Activated CD8-positive, alpha-beta memory T cell treated with anti-CD3 and anti-CD28 coated beads for 36 hours (primary cell): ENCODE data around the gene SLIT3. TPM values are rescaled to one million over a fixed set of nuclear protein-coding genes. Genes with fewer than 3 reads are reported as not detected.
"Not testable (repeated sequence)": the region's sequence is repeated elsewhere in the genome, so short reads cannot be mapped to it uniquely, and the experiment has no call there.

Source experiments
- CTCF ChIA-PET: fragments of 350-600 bp; sonication (Branson Sonifier 250); formaldehyde crosslinking; loops from one replicate; lab custom pipeline; 2021; ENCODE audit warnings: antibody characterized with exemption; lab: Charles Lee
- POLR2A ChIA-PET: fragments of 350-600 bp; sonication (Branson Sonifier 250); formaldehyde crosslinking; loops from one replicate; lab custom pipeline; 2021; ENCODE audit warnings: antibody characterized with exemption; lab: Charles Lee
- total RNA-seq, 2 experiments: library from RNA; stranded (reverse); gene quantifications; one replicate each; pipeline ENCODE4 v1.2.3, GENCODE V29; 2021

Gene SLIT3
- total RNA-seq, 2 experiments from 2014 or later, result 0.50 to 0.76 TPM

DNA sequence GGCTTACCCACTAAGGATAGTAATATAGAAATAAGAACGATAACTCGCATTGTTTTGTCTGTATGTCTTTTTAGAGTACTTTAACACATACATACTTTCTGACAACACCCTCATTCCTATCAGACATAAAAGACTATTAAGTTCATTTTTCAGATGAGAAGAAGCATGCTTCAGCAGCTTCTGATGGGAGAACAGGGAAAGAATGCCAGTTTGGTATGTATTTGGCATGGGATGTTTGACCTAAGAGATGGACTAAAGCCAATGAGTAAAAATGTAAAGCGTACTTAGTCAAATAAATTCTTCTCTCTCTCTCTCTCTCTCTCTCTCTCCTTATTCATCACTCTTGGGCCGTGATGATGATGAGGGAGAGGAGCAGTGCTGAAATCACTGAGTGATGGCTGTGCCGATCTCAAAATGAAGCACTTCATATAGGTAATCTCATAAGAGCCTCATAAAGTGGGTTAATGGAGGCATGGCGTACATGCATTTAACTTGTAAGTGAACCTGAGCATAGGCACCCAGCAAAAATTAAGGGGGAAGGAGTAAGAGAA, 71.5 kb downstream of the SLIT3 start:
- POLR2A ChIA-PET, result no interaction called here
- CTCF ChIA-PET, result no interaction called here

DNA sequence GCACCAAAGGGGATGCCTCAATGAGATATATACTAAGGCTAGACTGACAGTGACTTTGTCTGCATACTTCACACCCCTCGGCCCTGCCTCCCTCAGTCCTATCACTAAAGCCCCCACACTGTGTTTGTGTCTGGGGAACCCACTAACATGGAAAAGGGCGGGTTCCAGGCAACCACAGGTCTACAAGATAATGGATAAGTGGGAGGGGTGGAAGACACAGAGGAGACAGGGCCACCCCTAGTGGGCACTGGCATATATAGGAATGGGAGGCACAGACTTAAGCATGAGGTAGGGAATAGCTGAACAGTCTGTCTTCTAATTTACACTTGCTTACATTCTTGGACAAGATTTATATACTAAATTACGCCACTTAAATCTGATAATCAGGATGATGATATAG, 74.0 kb downstream of the SLIT3 start:
- ChIA-PET CTCF (no interaction called here), POLR2A (no interaction called here)

DNA sequence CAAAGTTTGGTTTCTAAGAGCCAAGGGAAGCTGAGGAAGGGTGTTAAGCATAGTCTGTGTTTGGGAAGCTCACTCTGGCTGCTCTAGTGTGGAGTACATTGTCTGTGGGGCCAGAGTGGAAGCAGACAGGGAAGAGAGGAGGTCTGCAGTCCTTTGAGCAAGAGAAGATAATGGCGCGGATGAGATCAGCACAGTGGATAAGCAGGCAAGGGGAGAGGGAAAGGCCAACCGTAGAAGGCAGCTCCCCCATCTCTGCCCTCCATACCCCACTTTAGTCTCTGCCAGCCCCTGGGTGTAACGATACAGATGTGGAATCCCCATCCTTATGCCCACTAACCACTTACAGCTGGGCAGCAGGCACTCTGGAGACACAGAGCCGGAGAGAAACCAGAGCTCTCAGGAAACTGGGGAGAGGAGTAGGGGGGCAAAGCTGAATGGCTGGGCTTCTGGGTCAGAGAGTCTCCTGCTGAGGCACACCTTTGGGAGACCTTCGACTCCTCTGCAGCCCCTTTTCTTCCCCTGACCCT, 75.0 kb downstream of the SLIT3 start:
- ChIA-PET CTCF (no interaction called here), POLR2A (no interaction called here)

DNA sequence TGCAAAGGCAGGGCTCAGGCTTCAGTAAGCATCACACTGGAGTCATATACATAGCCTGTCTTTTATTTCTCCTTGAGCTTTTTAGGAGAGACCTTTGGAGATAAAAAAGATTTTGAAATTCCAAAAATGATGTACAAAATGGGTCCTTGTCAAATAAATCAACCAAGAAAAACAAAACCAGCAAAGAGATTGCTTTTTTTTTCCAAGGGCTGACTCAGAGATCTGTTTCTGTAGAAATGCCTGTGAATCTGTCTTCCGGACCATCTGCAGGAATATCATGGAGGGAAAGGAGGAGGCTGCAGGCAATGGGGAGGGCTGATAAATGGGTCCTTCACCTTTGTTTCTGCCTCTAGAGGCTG, 77.4 kb downstream of the SLIT3 start:
- ChIA-PET POLR2A (no interaction called here), CTCF (no interaction called here)

DNA sequence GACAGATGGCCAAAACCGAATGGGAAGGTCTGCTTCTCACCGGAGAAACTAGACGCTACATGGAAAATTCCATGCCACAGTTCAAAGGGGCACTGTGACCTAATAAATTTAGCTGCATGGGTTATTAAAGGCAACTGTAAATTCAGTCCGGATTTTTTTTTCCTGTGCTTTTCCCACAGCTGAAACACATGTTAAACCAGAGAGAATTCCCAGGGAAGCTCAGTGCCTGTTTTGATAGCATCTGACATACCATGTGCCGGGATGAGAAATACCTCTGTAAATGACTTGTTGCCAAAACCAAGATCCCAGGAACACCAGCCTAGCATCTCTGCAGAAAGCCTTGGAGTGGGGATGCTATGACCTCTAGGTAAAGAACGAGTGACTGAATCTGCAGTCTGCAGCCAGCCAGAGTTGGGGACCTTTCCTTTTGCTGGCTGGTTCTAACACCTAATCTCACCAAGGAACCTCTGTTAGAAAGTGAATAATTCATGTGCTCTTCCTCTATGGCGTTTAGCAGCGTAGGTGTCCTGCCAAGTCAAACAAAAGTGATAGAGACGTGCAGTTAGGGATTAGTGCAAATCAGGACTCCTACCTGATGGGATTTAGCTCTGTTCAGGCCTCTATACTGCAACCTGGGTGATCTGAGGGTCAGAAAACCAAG, 77.9 kb downstream of the SLIT3 start:
- CTCF ChIA-PET, result no interaction called here
- POLR2A ChIA-PET, result no interaction called here

DNA sequence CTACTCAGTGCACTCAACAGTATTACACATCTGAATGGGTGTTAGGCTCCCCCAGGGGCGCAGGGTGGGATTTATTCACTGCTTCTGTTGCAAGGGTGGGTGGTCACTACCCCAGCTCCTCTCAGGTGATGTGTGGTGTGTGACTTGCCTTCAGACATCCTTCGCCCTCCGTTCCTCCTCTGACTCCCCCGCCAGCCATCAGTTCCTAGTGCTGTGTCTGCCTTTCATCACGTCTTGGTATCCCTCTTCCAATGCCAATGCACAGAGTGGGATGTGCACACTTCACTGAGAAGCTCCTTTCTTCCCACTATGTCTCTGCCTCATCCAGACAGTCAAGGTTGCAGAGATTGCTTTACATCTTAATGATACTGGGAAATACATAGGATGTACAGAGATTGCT, 79.4 kb downstream of the SLIT3 start:
- ChIA-PET CTCF (no interaction called here), POLR2A (no interaction called here)

DNA sequence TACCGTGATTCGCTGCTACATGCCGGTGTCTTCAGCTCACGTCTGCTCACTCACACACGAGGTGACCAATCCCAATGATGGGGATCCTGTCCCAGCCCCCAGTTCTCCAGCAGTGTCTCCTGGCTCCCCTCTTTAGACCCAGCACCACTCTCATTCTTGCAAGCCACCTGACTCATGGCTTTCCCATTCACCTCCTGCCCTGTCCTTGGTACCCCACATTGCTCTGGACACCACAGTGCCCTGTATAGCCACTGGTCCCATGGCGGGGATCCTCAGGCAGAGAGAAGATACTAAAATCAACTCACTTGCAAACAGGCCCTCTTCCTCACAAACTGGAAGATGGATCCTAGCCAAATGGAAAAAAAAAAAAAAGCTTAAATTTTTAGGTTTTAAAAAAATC, 81.0 kb downstream of the SLIT3 start:
- ChIA-PET CTCF (no interaction called here), POLR2A (no interaction called here)

DNA sequence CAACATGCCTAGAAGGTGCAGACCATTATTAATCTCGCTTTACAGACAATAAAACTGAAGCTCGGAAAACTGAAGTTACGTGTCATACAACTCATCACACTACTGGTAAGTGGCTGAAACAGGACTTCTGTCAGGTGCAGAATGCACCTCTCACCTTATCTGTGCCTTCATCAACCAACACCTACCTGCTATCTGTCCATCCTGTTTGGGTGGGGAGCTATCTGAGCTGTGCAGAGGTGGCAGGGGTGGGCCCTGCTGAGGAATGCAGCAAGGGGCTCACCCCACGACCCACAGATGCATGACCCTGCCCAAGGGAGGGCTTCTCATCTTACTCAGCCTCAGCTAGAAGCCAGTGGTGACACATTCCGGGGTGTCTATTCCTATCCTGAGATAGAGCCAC, 81.6 kb downstream of the SLIT3 start:
- ChIA-PET CTCF (no interaction called here), POLR2A (no interaction called here)

DNA sequence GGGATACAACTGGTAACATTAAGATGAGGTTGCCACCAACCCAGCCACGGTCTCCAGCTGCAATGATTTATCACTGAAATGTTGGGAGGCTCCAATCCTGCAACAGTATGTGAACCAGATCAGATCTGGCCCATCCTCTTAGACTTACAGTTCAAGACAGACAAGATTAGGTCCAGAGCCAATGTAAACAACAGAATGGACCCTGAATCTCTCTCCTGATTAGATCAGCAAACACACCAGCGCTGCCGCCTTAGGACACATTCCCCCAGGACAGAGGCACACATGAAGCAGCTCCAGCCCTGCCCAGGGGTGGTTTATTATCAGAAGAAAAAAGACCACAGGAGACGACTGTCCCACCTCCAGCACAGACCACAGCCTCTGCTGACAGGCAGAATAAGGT, 82.1 kb downstream of the SLIT3 start:
- ChIA-PET POLR2A (no interaction called here), CTCF (no interaction called here)

DNA sequence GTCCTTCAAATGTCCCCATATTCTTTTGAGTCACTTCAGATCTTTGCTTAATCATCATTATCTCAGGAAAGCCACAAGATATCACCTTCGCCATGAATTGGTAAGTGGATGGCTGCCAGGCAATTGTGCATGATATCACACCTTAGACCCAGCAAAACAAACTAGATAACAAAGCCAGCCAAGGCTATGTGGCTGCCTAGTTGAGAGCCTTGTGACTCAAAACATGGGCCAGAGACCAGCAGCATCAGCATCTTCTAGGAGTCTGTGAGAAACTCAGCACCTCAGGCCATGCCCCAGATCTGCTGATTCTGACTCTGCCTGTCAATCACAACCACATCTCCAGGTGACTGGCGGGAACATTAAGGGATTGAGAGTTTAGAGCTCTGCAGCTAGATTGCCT, 82.8 kb downstream of the SLIT3 start:
- CTCF ChIA-PET, result no interaction called here
- POLR2A ChIA-PET, result no interaction called here

DNA sequence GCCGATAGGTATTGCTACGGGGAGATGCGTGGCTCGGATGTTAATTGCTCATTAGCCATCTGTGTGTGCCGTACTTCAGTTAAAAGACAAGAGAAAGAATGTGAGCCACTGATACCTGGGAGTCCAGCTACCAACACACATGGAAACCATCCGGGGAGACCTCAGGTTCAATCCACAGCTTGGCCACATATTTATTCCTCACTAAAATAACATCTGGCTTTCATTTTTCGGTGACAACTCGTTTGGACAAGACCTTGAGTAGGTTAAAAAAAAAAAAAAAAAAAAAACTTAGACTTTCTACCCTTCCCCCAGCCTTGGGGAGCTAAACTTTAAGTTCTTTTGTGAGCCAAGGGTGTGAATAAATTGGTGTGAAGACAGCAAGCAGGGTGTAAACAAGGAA, 84.1 kb downstream of the SLIT3 start:
- ChIA-PET POLR2A (interaction anchor here (0.6 kb wide), 1 partner anchor 1611 kb away, joined by 5 read pairs; no protein-coding TSS in a partner anchor), CTCF (no interaction called here)

DNA sequence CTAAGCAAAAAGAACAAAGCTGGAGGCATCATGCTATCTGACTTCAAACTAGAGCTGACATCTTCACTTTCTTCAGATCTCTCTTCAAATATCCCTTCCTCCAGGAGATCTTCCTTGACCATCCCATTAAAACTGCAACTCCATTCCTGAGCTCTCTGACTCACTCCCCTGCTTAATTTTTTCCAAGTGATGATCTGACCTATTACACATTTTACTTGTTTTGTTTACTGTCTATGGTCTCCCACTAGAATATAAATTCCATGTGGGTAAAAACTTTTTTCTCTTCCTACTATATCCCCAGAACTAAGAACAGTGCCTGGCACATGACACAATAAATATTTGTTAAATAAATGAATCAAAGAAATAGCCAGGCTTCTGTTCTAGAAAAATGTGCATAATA, 87.5 kb downstream of the SLIT3 start:
- ChIA-PET CTCF (no interaction called here), POLR2A (no interaction called here)

DNA sequence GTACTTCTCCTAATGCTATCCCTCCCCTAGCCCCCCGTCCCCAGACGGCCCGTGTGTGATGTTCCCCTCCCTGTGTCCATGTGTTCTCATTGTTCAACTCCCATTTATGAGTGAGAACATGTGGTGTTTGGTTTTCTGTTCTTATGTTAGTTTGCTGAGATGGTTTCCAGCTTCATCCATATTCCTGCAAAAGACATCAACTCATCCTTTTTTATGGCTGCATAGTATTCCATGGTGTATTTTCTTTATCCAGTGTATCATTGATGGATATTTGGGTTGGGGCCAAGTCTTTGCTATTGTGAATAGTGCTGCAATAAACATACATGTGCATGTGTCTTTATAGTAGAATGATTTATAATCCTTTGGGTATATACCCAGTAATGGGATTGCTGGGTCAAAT, 89.2 kb downstream of the SLIT3 start:
- POLR2A ChIA-PET, CTCF ChIA-PET: not testable (repeated sequence)

DNA sequence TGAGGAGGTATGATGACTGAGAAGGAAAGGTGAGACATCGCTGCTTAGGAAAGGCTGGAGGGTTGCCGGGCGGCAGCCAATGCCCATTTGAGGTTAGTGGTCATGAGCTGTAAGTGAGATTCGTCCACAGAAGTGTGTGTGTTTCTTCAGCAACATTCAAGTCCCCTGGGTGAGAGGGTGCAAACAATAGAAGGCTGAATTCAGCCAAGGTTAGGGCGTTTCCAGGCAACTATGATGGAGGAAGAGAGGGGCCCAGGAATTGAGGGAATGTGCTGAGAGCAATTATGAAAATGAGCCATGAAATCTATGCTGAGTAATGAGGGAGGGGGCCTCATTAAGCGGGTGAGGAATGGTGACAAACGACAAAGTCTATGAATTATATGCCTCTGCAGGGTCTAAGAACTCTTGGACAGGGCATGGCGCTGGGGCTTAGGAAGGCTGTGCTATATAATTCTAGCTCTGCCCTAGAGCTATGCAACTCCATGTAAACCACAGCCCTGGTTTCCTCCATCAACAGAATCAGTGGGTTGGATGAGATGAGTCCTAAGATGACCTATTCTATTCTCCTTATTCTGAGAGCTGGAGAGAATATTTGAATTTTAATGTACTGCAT, 96.0 kb downstream of the SLIT3 start:
- POLR2A ChIA-PET, result no interaction called here
- CTCF ChIA-PET, result no interaction called here

DNA sequence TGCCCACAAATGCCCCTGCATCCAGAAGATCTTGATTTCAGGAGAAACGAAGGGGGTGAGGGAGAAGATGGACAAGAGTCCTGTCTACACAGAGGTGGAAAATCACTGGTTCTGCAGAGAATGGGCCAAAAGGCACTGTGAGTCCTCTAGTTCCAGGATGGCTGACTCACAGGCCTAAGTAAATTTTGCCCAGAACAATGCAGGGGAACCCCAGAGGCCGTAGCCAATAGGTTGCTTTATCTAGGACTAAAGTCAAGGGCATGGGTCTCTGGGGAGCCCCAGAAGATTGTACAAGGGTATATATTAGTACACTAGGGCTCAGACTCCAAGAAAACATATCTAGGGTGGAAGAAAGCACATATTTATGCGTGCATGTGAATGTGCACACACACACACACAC, 98.0 kb downstream of the SLIT3 start:
- ChIA-PET POLR2A (no interaction called here), CTCF (no interaction called here)

DNA sequence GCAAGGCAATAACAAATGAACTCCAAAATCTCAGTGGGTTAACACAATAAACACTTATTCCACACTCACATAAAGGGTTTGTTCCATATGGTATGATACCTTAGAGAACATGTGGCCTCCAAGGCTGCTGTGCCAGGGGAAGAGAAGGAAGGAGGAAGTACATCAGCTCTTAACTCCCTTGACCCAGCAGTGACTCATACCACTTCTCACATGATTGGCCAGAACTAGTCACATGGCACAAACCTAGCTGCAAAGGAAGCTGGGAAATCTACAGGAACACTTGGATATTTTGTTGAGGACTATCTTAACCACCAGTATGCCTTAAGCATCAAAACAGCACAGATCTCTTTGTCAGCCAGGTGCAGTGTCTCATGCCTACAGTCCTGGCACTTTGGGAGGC, 99.3 kb downstream of the SLIT3 start:
- CTCF ChIA-PET, result no interaction called here

DNA sequence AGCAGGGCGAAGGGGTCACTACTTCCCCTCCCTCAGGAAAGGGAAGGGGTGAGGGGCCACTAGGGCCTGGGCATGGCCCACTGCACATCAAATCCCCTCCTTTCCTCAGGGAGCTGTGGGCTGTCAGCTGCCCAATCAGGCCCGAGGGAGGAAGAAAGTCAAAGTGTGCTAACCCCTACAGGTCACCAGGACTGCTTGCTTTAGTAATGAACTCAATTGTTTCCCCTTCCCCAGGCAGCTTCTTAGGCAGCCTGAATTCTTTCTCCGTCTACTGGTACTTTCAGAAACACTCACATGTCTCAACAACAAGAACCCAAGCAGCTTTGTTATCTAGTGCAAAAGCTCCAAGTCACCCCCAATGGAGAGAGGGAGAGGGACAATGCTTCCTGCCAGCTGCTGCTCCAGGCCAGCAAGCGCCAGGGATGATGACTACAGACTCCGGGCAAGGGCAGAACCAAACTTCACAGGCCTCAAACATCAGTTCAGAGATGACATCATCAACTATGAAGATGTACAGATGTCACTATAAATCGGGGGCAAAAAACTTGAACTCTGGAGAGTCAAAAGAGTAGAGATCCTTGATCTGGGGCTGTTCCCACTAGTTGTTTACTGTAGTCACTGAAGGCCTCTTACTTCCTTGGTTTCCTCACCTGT, 100.7 kb downstream of the SLIT3 start:
- POLR2A ChIA-PET, result no interaction called here
- CTCF ChIA-PET, result no interaction called here

More for the DNA sequence above, 99.3 kb downstream of the SLIT3 start:
- POLR2A ChIA-PET, result no interaction called here

DNA sequence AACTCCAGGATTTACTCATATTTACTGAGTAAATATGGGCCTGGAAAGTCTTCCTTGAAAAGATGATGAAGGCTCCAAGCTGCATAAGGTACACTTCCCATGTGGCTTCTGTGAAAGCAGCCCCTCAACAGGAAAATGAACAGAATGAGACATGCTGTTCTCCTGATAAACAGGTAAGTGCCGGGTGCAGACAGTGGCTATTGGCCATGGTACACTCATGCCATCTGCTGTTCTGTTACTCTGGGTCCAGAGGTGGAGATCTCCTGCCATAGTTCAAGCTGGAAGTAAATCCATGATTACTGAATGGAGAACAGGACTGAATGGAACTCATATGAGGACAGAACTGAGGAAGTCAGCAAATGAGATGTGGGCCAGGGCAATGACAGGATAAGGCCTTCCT, 103.6 kb downstream of the SLIT3 start:
- ChIA-PET POLR2A (no interaction called here), CTCF (no interaction called here)

DNA sequence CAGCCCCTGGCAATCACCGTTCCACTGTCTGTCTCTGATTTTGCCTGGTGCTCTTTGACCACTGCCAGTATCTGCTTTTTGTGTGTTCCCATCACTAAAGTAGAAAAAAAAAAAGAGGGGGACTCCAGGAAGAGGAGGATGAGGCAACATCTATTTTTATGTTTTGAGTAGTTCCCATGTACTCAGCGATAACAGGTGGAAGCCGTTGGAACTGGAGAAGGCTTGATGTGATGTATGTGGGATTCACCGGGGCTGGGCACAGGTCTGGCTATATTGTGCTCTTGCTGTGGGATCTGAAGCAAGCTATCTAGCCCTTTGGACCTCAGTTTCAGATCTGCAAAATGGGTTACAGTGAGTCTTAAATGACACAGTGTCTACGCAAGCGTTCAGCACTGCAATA, 104.9 kb downstream of the SLIT3 start:
- CTCF ChIA-PET, result no interaction called here
- POLR2A ChIA-PET, result no interaction called here

DNA sequence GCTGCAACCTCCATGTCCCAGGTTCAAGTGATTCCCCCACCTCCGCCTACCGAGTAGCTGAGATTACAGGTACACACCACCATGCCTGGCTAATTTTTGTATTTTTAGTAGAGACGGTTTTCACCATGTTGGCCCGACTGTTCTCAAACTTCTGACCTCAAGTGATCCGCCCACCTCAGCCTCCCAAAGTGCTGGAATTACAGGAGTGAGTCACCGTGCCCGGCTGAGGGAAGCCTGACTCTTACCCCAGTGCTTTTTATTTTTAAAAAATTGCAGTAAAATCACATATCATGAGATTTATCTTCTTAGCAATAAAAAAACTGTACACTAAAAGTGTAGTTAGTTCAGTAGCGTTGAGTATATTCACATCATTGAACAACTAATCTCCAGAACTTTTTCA, 105.3 kb downstream of the SLIT3 start:
- POLR2A ChIA-PET, result no interaction called here

DNA sequence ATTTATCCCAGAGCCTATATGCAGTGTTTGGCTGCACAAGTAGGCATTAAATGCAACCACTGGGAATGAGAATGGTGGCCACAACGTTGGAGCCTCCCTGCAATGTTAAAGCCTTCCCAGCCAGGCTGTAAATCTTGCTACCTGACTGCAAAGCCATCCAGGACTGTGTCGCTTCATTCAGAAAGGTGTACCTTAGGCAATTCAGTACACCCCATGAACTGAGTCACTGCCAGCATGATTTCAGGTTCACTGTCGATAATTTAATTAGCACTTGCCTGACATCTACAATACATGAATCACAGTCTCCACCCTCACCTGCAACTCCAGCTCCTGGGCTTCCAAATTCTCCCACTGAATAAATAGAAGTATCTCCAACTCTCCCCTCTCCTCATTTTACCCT, 108.4 kb downstream of the SLIT3 start:
- CTCF ChIA-PET, result no interaction called here

More for the DNA sequence above, 105.3 kb downstream of the SLIT3 start:
- CTCF ChIA-PET, result no interaction called here

More for the DNA sequence above, 108.4 kb downstream of the SLIT3 start:
- POLR2A ChIA-PET, result no interaction called here
